ENCODE measurements around the gene MLLT1.

DNA sequence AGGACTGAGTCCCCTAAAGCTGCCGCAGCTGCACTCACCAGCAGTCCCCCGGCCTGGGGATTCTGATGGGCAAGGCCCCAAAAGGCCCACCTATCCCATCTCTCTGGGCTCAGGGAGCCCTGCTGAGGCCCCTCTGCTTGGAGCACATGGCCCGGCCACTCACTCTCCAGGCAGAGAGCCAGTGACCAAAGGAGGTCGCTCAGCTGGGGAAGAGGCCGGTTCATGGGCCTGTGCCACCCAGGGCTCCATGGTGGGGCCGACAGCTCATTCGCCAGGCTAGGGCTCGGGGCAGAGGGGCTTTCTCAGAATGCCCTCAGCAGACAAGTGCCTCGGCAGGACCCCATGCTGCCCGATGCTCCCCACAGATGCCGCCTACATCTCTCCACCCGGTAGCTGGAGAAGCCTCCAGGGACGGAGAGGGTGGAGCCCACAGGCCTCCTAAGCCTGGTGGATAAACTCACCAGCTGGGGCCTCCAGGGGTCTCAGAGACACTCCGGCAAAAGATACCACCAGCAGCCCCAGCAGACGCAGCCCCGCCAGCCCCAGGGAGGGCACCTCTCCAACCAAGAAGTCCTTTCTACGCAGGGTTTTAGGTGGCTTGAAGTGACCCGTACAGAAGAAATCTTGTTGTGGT, 54.4 kb downstream of the MLLT1 start:
- no peak for TF ChIP-seq EZH2 (IDR thresholded peaks at IDR 0.05; ENCODE audit: low read length, missing control alignments)
- TF ChIP-seq, protein P1, sequence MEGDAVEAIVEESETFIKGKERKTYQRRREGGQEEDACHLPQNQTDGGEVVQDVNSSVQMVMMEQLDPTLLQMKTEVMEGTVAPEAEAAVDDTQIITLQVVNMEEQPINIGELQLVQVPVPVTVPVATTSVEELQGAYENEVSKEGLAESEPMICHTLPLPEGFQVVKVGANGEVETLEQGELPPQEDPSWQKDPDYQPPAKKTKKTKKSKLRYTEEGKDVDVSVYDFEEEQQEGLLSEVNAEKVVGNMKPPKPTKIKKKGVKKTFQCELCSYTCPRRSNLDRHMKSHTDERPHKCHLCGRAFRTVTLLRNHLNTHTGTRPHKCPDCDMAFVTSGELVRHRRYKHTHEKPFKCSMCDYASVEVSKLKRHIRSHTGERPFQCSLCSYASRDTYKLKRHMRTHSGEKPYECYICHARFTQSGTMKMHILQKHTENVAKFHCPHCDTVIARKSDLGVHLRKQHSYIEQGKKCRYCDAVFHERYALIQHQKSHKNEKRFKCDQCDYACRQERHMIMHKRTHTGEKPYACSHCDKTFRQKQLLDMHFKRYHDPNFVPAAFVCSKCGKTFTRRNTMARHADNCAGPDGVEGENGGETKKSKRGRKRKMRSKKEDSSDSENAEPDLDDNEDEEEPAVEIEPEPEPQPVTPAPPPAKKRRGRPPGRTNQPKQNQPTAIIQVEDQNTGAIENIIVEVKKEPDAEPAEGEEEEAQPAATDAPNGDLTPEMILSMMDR (conservative IDR thresholded peaks at IDR 0.05 in 1 of 2, IDR thresholded peaks at IDR 0.05 in 1 of 2; ENCODE audit: low read depth in 1 of 2, low read length in 2 of 2) = no peak

Data from fibroblast of lung (primary cell).